Suprapubic skin (tissue), 4 donors: ENCODE results near the gene IGF2R.

ENCODE experiments used
- EP300 ChIP-seq: sonication (generic); formaldehyde crosslinking; IDR thresholded peaks from one replicate; pipeline ENCODE4 v1.6.1; 2017; ENCODE audit warnings: antibody characterized with exemption
- POLR2A ChIP-seq, 2 donors: fragments of 450-650 bp; IDR thresholded peaks; one replicate each; pipeline ENCODE4 v1.6.1; 2017; ENCODE audit warnings: antibody characterized with exemption in 2 of 2, mild to moderate bottlenecking in 2 of 2, moderate library complexity in 2 of 2
- POLR2AphosphoS5 ChIP-seq, 3 donors: sonication (generic); formaldehyde crosslinking; IDR thresholded peaks; one replicate each; pipeline ENCODE4 v1.6.1; 2017; ENCODE audit warnings: antibody characterized with exemption in 3 of 3
- TF ChIP-seq, protein P1 (sequence below), 2 donors: fragments of 200-600 bp in 1 of 2; fragments of 450-650 bp in 1 of 2; sonication (generic) in 1 of 2; IDR thresholded peaks; one replicate each; pipeline ENCODE4 v1.5.1; 2016 to 2019; ENCODE audit warnings: antibody characterized with exemption in 2 of 2, mild to moderate bottlenecking in 1 of 2, moderate library complexity in 1 of 2

- no peak for TF ChIP-seq POLR2AphosphoS5 (IDR thresholded peaks at IDR 0.05)
- TF ChIP-seq, protein P1, sequence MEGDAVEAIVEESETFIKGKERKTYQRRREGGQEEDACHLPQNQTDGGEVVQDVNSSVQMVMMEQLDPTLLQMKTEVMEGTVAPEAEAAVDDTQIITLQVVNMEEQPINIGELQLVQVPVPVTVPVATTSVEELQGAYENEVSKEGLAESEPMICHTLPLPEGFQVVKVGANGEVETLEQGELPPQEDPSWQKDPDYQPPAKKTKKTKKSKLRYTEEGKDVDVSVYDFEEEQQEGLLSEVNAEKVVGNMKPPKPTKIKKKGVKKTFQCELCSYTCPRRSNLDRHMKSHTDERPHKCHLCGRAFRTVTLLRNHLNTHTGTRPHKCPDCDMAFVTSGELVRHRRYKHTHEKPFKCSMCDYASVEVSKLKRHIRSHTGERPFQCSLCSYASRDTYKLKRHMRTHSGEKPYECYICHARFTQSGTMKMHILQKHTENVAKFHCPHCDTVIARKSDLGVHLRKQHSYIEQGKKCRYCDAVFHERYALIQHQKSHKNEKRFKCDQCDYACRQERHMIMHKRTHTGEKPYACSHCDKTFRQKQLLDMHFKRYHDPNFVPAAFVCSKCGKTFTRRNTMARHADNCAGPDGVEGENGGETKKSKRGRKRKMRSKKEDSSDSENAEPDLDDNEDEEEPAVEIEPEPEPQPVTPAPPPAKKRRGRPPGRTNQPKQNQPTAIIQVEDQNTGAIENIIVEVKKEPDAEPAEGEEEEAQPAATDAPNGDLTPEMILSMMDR (IDR thresholded peaks at IDR 0.05), result no peak
- no peak for TF ChIP-seq POLR2A (IDR thresholded peaks at IDR 0.05)
- TF ChIP-seq EP300, result no peak
These were observed 151.2 kb downstream of the IGF2R start for GRCh38 chr6:160120087-160120486.
